Testis (tissue), 3 donors: ENCODE measurements around the gene MFSD1. TPM values are rescaled to one million over a fixed set of nuclear protein-coding genes. Genes with fewer than 3 reads are reported as not detected.

Source experiments
- DNase-seq: peaks from one replicate; pipeline ENCODE4 v3.0.0-alpha.2; 2019
- H3K27ac ChIP-seq, 2 donors: fragments of 200-600 bp; sonication (generic); one replicate each; pipeline ENCODE4 v1.5.1; 2019
- H3K27me3 ChIP-seq: fragments of 200-600 bp; sonication (generic); one replicate; pipeline ENCODE4 v1.5.1; 2019
- H3K36me3 ChIP-seq: fragments of 200-600 bp; sonication (generic); one replicate; pipeline ENCODE4 v1.5.1; 2017; ENCODE audit warnings: low read depth; ENCODE audit errors: missing control alignments
- H3K4me1 ChIP-seq: fragments of 200-600 bp; sonication (generic); one replicate; pipeline ENCODE4 v1.5.1; 2019
- H3K4me3 ChIP-seq, 2 donors: fragments of 200-600 bp; sonication (generic); one replicate each; pipeline ENCODE4 v1.5.1; 2017 to 2019
- H3K9me3 ChIP-seq: fragments of 200-600 bp; sonication (generic); one replicate; pipeline ENCODE4 v1.5.1; 2017
- CTCF ChIP-seq, 3 experiments: fragments of 450-650 bp in 2 of 3; fragments of 200-600 bp in 1 of 3; sonication (generic) in 1 of 3; IDR thresholded peaks; one replicate each; pipeline ENCODE4 v1.5.1; 2016 to 2019; ENCODE audit warnings: antibody characterized with exemption in 3 of 3, mild to moderate bottlenecking in 2 of 3, moderate library complexity in 1 of 3
- POLR2A ChIP-seq: fragments of 450-650 bp; IDR thresholded peaks from one replicate; pipeline ENCODE4 v1.6.1; 2017; ENCODE audit warnings: antibody characterized with exemption, mild to moderate bottlenecking, moderate library complexity
- WGBS, 2 donors: methylation state at CpG; one replicate each; pipeline ENCODE4 v1.1.5; 2018; 5-methylcytosine and 5-hydroxymethylcytosine counted together
- intact Hi-C: fragments of 100-400 bp; cut with DNase I; formaldehyde crosslinking; loops from one replicate; pipeline ENCODE4 v1.15.1; 2023; ENCODE audit warnings: low total_unique reads
- polyA plus RNA-seq: library from polyadenylated mRNA; stranded (reverse); fragments of 350-450 nt; fragmentation: Illumina TruSeq; extraction: RNeasy Lipid Tissue Mini Kit (QIAGEN cat#74804); gene quantifications from one replicate; pipeline ENCODE4 v1.2.3, GENCODE V29; 2014; ENCODE audit warnings: low read depth, low replicate concordance; ENCODE audit not compliant: insufficient read depth
- total RNA-seq, 2 donors: library from RNA; depleted of rRNA; stranded (reverse); fragments of >200 nt; gene quantifications; one replicate each; pipeline ENCODE4 v1.2.3, GENCODE V29; 2016

Gene MFSD1
- total and polyA plus RNA-seq, 3 donors from 2014 or later, result 30.6 to 33.9 (median 32.3) TPM

GRCh38 chr3:158810823-158811724 is 9.2 kb downstream of the MFSD1 start:
- Histone ChIP-seq H3K9me3 (no peaks in the 10 kb centered on the region), H3K4me1 (no peaks in the 10 kb centered on the region), H3K36me3 (no peaks in the 10 kb centered on the region), H3K4me3 (no peak overlapping the region), H3K27ac (no peak overlapping the region), H3K27me3 (no peaks in the 10 kb centered on the region)
- 80 to 81% methylated on average over 8 of the region's 8 CpGs for WGBS, 2 donors
- no peak for DNase-seq
- intact Hi-C loops, result no loop called here
- TF ChIP-seq POLR2A (no peak), CTCF (IDR thresholded peaks at IDR 0.05) (no peak)

- intact Hi-C loops, result no loop called here
- H3K36me3 ChIP-seq, result no peaks in the 10 kb centered on the region
Observed at GRCh38 chr3:158819282-158819681, 17.4 kb downstream of the MFSD1 start.

GRCh38 chr3:158820521-158820920 is 18.7 kb downstream of the MFSD1 start:
- H3K9me3 ChIP-seq, result no peaks in the 10 kb centered on the region
- intact Hi-C loops, result no loop called here
- TF ChIP-seq CTCF (IDR thresholded peaks at IDR 0.05), result no peak
- no peak for TF ChIP-seq POLR2A
- H3K36me3 ChIP-seq, result no peaks in the 10 kb centered on the region
- H3K4me3 ChIP-seq, result no peak overlapping the region
- DNase-seq, result no peak
- 82 to 83% methylated on average over 3 of the region's 3 CpGs for WGBS, 2 donors
- no peaks in the 10 kb centered on the region for H3K27me3 ChIP-seq
- H3K4me1 ChIP-seq, result no peaks in the 10 kb centered on the region
- no peak overlapping the region for H3K27ac ChIP-seq

More at GRCh38 chr3:158819282-158819681, 17.4 kb downstream of the MFSD1 start:
- no peak for TF ChIP-seq POLR2A
- no peak for TF ChIP-seq CTCF (IDR thresholded peaks at IDR 0.05)
- H3K9me3 ChIP-seq, result no peaks in the 10 kb centered on the region
- H3K27ac ChIP-seq, result peak overlapping the region in 1 of 2 donors; percentile 2
- no peaks in the 10 kb centered on the region for H3K27me3 ChIP-seq
- no peaks in the 10 kb centered on the region for H3K4me1 ChIP-seq
- DNase-seq, result no peak
- WGBS, 2 donors, result 69 to 83% methylated on average over 3 of the region's 3 CpGs
- H3K4me3 ChIP-seq, result no peak overlapping the region

- intact Hi-C loops, result no loop called here
- WGBS, 2 donors, result 93 to 95% methylated on average over 5 of the region's 5 CpGs
- no peak overlapping the region for H3K4me3 ChIP-seq
- H3K27ac ChIP-seq, result no peak overlapping the region
- TF ChIP-seq POLR2A (no peak), CTCF (IDR thresholded peaks at IDR 0.05) (no peak)
- no peaks in the 10 kb centered on the region for H3K4me1 ChIP-seq
- no peaks in the 10 kb centered on the region for H3K36me3 ChIP-seq
- no peak for DNase-seq
- no peaks in the 10 kb centered on the region for H3K9me3 ChIP-seq
- no peaks in the 10 kb centered on the region for H3K27me3 ChIP-seq
Observed at GRCh38 chr3:158821847-158822246, 20.0 kb downstream of the MFSD1 start.
